Fibroblast of gingiva (primary cell): ENCODE data around the gene RBM44.
"Not testable (repeated sequence)": the region's sequence is repeated elsewhere in the genome, so short reads cannot be mapped to it uniquely, and the experiment has no call there.

Experiments used
- DNase-seq: peaks from one replicate; pipeline ENCODE4 v3.0.0-alpha.2; 2011; ENCODE audit warnings: low read depth

The RBM44 gene

GRCh38 chr2:237858294-237859081 lies 59.9 kb downstream of the RBM44 start:
- DNase-seq, result peak; percentile 83

GRCh38 chr2:237859082-237859433 lies 60.5 kb downstream of the RBM44 start:
- no peak for DNase-seq

GRCh38 chr2:237859533-237860272 lies 61.1 kb downstream of the RBM44 start, which contains the start of gene RAMP1:
Gene RAMP1 (plus strand): TSS chr2:237859623. CDS start chr2:237859676, 53 bp downstream.
- no peak for DNase-seq

- no peak for DNase-seq
These were observed 61.8 kb downstream of the RBM44 start for GRCh38 chr2:237860273-237860935.

GRCh38 chr2:237861875-237862527 lies 63.4 kb downstream of the RBM44 start:
- DNase-seq, result peak; percentile 71

- no peak for DNase-seq
These were observed 63.9 kb downstream of the RBM44 start for GRCh38 chr2:237862528-237862895.

GRCh38 chr2:237863102-237863511 lies 64.5 kb downstream of the RBM44 start:
- no peak for DNase-seq

GRCh38 chr2:237863689-237864443 lies 65.3 kb downstream of the RBM44 start:
- no peak for DNase-seq

GRCh38 chr2:237864444-237864931 lies 65.9 kb downstream of the RBM44 start:
- DNase-seq, result no peak

- DNase-seq, result no peak
These were observed 66.5 kb downstream of the RBM44 start for GRCh38 chr2:237864940-237865622.

GRCh38 chr2:237865623-237866041 lies 67.1 kb downstream of the RBM44 start:
- no peak for DNase-seq

GRCh38 chr2:237866101-237866621 lies 67.6 kb downstream of the RBM44 start:
- DNase-seq, result no peak

GRCh38 chr2:237867465-237867864 lies 68.9 kb downstream of the RBM44 start:
- DNase-seq, result no peak

- DNase-seq, result not testable (repeated sequence)
These were observed 69.5 kb downstream of the RBM44 start for GRCh38 chr2:237868074-237868473.

GRCh38 chr2:237868631-237869342 lies 70.2 kb downstream of the RBM44 start:
- no peak for DNase-seq

GRCh38 chr2:237869343-237870102 lies 70.9 kb downstream of the RBM44 start:
- DNase-seq, result no peak

- DNase-seq, result no peak
These were observed 71.5 kb downstream of the RBM44 start for GRCh38 chr2:237870126-237870525.

GRCh38 chr2:237870754-237871651 lies 72.4 kb downstream of the RBM44 start:
- DNase-seq, result no peak
